PFSK-1 (cell line): Measurements from ENCODE around the gene FBLN1.

Experiments
- FOXP2 ChIP-seq: optimal IDR thresholded peaks from 2 replicates; pipeline ENCODE3; 2011; ENCODE audit warnings: borderline replicate concordance, control low read depth, inconsistent platforms; ENCODE audit not compliant: insufficient read depth; ENCODE audit errors: extremely low read length, extremely low read depth
- POLR2AphosphoS5 ChIP-seq: IDR thresholded peaks from 2 replicates; pipeline ENCODE4 v1.6.1; 2012; ENCODE audit warnings: low read depth, mild to moderate bottlenecking, control low read depth, low read length, moderate library complexity

DNA sequence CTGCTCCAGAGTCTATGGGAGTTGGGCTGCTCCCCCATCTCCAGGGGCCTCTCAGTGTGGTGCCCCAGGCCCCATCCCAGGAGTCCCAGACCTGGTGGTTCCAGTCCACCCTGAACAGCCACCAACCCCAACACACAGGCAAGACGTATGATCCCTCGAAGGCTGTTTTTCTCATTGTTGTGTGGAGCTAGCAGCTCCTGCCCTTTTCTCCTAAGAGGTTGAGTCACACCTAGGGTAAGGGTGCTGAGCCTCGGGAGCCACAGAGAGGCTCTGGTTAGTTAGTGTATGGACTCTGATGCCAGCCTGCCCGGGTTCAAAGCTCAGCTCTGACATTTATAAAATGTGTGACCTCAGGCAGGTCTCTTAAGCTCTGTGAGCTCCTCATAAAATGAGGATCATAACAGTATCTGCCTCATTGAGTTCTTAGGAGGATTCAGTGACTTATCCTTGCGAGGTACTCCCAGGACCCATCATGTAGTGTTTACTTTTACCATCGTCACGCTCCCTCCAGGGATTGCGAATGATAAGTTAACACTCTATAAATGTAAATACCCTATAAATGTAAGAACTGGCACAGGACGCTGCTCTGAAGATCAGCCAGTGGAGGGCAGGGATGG lies 47.2 kb downstream of the FBLN1 start:
- TF ChIP-seq POLR2AphosphoS5 = no peak
- TF ChIP-seq FOXP2 = no peak
